GM21619 (cell line): ENCODE measurements around the gene RBP2.

Source experiments
- ATAC-seq: cut with Tn5 transposase; IDR thresholded peaks from one replicate; pipeline ENCODE4 v1.9.1; 2021; ENCODE audit not compliant: unreplicated experiment

Gene RBP2

DNA sequence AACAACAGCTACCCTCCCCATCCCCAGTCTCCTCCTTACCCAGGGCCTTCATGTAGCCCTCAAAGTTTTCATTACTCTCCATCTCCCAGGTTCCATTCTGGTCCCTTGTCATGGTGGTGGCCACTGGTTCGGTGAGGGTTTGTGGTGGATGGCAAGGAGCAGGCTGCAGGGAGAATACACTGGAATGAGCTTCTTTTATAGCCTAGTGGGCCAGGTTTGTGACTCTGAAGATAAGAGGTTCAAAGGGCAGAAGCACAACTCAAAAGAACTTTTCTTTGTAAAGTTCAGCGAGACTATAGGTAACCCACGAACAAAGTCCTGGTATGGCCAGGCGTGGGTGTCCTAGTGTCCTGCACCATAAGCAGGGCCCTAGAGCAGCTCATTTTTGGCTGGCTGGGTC lies at the start of gene RBP2:
Gene RBP2, minus strand, starts transcription at position 169 of the 400 bp plus-strand sequence. Its CDS starts 57 bp downstream, at position 112.
- ATAC-seq: no peak

DNA sequence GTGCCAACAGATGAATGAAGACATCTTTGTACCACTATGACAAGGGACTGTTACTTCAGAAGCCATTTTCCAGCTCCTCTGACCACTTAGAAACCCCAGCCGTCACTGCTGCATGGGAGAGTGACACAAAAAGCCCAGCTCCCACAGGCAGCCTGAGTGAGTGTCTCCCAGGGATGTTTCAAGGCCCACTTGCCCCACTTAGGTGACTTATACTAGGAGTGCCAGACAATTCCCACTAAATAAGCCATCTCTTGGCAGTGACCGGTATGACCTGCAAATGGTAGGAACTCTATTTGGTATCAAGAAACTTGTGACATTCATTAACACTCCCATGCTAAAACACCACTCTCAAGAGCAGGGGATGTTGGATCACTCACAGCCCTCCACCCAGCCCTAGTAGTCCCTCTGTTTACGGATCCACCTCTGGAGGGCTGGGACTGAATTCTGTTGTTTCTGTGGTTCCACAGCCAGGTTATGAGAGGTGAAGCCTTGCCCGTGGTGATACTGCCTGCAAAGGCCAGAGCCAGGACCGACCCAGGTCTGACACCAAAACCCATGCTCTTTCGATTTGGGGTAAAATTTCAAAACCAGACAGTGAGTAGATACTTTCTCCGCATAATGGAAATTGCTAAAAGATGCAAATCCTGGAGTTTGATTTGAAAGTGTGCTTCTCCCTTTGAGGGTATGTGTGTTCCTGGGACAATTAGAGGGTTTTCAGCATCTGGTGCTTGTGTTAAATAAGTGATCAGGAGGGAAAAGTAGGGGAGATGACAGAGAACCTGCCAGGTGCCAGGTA lies 48.7 kb upstream of the RBP2 start:
- ATAC-seq: no peak

- ATAC-seq: no peak
Observed at GRCh38 chr3:139523718-139524117, 47.4 kb upstream of the RBP2 start.

DNA sequence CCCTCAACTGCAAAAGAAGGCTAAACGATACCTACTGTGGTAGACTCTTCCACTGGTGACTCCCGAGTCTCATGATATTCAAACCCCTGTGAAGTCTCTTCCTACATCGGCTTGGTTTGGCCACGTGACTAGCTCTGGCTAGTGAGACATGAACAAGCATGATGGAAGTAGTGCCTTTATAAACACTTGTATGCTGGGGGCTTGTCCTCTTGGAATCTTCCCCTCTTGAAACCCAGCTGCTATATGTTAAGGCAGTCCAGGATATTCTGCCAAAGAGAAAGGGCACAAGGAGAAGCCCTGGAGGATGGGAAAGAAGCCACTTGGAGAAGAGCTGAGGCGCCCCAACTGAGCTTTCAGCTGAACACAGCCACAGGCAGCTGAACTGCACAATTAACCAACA lies 46.9 kb upstream of the RBP2 start:
- no peak for ATAC-seq

DNA sequence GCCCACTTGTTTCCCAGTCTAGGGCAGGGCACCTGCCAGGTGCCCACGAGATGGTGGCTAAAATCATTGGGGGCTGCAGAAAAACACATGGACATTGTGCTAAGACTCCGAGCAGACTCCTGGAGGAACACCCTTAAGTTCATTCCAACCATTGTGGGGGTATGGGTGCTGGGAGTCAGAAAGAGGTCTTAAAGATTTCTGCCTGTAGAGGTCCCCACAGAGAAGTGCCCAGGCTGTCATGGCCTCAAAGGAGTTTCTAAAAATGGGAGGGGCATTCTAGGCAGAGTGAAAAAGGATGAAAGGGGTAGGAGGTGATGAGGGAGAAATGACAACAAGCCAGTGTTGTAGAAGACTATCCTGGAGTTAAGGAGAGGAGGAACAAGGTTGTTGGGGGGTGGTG lies 46.1 kb upstream of the RBP2 start:
- no peak for ATAC-seq

GRCh38 chr3:139521816-139522215 lies 45.5 kb upstream of the RBP2 start:
- ATAC-seq: no peak

DNA sequence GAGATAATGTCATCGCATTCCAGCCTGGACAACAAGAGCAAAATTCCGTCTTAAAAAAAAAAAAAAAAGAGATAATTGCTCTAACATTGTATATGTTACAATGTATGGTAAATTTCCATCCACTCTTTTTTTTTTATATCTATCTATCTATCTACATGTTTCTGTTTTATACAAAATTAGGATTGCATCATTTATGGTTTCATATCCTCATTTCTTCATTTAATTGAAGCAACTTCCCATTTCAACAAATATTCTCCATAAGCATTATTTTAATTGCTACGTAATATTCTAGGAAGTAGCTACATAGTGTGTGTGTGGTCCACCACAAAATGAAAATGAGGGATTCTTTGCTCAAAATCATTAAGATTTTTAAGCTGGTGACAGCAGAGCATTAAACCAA lies 44.8 kb upstream of the RBP2 start:
- no peak for ATAC-seq

DNA sequence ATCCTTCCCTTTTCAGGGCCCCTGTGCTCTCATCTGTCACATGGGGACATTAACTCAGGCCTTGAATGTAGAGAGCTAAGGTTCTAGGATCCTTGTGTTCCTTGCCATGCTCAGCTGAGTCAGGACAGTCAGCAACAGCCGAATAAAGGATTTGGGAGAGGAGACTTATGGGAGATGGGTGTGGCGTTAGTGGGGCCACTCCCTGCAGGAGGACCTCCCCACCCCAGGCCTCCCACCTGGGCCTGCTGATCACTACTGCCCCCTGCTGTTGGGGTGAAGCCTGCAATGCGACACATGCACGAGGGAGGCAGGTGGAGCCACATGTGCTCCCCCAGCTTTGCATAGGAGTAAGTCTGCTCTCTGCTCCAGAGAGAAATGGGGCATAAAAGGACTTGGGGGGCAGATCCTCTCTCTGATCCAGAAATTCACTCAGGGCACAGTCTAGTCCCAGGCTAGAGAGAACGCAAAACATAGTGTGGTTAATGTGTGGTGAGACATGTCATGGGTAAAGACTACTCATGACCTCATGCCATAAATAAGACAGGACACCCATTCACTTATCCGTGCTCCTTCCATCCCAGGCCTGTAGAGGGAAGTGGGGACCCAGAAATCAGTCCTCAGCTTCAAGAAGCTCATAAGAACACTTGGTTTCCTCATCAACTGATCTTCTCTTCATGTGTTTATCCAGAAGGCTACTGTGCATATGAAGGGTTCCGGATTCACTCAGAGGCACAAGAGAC lies 43.9 kb upstream of the RBP2 start:
- ATAC-seq: no peak

GRCh38 chr3:139518926-139519842 lies 42.9 kb upstream of the RBP2 start:
- no peak for ATAC-seq

GRCh38 chr3:139518306-139518705 lies 42.0 kb upstream of the RBP2 start:
- no peak for ATAC-seq

DNA sequence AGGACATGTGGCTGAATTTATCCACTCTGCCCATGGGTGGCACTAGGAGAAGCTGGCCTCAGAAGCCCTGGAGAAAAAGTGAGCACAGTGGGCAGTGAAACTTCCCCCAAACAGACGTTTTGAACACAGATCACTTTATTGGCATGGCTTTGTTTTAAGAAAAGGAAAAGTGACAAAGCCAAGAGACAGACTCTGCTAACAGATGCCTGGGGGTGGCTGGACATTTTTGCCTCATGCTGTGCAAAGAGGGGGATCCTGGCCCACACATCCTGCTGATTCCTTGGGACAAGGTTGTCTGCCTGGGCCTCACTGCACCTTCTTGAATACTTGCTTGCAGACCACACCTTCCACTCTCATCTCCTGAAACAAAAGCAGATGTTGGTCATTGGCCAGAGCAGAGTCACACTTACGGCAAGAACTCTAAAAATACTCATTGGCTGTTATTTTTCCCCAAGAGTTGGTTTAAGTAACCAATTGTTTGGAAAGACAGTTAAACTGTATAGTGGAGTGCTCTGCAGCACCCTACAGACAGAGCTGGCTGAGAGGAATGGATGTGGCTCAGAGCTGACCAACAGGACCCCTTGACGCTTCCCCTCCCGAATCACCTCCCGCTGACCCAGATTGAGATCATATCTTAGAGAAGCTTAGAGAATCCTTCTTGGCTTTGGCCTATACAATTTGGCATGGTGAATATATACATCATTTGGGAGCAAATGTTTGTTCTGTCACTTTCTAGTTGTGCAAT lies 41.2 kb upstream of the RBP2 start:
- no peak for ATAC-seq

DNA sequence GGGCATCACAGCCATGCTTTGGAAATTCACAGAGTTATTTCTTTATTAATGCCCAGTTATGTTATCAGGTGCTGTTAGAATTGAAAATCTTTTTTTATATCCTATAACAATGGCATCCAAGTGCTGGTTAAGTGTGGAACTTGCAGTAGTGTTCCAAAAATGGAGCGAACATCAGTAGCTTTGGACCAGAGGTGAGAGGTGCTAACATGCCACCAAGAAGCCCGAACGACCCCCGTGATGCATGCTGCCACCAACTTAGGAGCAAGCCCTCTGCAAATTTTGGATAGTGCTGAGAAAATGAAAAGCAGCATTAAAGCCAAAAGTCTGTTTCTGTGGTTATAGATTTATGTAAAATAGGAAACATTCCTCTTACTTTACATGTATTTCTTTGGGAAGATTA lies 38.4 kb upstream of the RBP2 start:
- no peak for ATAC-seq

GRCh38 chr3:139509631-139510030 lies 33.3 kb upstream of the RBP2 start:
- no peak for ATAC-seq

DNA sequence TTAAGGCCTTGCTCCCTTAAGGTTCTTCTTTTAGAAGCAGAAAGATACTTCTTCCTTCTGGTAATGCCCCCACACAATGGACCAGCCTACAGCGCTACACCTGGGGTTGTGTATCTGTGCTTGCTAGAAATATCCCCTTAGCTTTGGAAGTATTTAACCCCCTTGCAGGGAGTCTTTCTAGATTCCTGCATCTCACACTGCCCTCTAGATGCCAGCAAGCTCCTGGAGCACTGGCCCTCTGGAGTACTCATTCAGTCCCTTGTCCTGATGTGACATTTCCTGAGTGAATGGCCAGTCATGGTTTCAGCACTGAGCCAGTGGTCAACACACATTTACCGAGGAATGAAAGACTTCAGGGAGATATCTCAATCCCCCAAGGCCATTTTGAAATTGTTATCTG lies 30.4 kb upstream of the RBP2 start:
- ATAC-seq: no peak

DNA sequence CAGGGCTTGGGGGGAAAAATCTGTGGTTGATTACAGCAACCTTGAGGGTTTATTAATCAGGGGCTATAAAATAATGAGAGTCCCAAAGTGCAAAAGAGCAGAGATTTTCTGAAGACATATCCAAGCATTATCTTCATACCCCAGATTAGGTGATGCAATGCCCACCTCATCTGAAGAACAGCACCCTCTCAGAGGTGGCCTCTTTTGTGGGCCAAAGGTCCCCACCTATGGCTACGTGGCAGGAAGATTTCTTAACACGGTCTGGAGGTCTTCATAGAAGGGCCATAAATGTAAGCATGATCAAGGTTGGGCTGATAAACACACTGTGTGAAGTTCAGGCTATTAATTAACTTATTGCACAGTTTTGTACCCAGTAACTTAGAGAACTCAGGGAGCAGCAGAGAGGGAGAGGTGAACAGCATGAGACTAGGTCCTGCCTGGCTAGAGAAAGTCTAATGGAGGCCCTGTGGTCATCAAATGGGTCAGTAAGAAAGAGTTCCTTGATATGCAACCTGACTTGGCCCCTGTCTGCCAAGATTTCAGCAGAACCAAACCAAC lies 29.6 kb upstream of the RBP2 start:
- no peak for ATAC-seq

DNA sequence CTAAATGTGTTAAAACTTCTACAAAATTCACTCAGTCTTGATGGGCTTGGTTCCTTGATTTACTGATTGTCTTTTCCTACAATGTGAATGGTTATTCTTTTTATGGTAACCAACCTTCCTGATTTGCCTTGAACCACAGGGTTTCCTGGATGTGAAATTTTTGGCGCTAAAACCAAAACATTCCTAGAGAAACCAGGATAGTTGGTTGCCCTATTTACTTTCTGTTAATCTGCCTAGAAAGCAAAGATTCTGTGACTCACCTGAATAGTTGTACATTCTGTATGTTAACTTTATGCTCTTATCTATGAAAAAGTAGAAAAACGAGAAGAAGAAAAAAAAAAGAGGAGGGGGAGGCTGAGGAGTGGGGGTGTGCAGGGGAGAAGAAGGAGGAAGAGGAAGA lies 23.2 kb upstream of the RBP2 start:
- ATAC-seq: no peak

- ATAC-seq: no peak
Observed at GRCh38 chr3:139493826-139494385, 17.6 kb upstream of the RBP2 start.

DNA sequence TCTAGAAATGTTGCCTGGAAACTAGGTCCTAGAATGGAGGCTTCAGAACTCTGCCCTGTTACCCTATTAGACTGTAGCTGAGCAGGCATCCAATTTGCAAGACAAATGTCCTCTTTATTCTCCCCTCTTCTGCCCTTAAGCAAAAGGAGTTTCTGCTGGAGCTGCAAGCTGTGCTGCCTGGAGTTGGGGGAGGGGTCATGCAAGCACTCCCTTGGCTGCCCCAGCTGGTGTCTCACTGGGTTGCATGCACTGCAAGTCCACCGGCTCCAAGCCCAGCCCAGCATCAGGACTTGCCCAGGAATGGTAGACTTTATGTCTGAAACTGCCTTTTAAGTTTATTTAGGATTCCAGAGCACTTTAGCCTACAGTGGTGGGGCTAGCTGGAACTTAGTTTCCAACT lies 15.7 kb upstream of the RBP2 start:
- ATAC-seq: no peak

DNA sequence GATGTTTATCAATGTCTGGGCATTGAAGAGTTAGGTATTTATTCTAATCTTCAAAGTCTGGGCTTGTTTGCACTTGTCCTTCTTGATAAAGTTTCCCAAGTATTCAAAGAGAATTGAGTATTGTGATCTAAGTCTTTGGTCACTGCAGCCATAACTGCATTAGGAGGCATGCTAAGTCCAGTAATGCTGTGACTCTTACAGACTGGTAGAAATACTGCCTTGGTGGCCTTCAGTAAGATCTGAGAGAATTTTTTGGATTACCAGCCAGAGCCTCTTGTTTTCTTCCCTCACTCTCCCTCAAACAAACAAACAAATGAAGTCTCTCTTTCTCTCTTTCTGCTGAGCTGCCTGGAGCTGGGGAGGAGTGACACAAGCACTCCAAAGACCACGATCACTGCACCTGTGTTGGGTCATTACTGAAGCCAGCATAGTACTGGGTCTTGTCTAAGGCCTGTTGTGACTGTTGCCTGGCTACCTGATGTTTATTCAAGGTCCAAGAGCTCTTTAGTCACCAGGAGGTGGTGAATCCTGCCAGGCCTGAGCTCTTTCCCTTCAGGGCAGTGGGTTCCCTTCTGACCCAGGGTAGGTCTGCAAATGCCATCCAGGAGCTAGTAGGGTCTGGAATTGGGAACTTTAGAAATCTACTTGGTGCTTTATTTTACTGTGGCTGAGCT lies 14.8 kb upstream of the RBP2 start:
- ATAC-seq: no peak

DNA sequence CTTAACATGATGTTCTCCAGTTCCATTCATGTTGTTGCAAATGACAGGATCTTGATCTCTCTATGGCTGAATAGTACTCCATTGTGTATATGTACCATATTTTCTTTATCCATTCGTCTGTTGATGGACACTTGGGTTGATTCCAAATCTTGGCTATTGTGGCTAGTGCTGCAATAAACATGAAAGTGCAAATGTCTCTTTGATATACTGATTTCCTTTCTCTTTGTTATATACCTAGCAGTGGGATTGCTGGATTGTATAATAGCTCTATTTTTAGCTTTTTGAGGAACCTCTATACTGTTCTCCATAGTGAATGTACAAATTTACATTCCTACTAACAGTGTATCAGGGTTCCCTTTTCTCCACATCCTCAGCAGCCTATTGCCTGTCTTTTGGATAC lies 5.9 kb upstream of the RBP2 start:
- ATAC-seq: no peak
